GDM1 (cell line): ENCODE results near the gene CKMT2.
"Not testable (repeated sequence)": the region's sequence is repeated elsewhere in the genome, so short reads cannot be mapped to it uniquely, and the experiment has no call there.

Source experiments
- DNase-seq: peaks from one replicate; lab custom pipeline; 2025; lab: John Stamatoyannopoulos, UW

Gene CKMT2

GRCh38 chr5:81251922-81252321 lies 18.8 kb downstream of the CKMT2 start:
- DNase-seq, result no peak

GRCh38 chr5:81252904-81253303 lies 19.8 kb downstream of the CKMT2 start:
- no peak for DNase-seq

DNA sequence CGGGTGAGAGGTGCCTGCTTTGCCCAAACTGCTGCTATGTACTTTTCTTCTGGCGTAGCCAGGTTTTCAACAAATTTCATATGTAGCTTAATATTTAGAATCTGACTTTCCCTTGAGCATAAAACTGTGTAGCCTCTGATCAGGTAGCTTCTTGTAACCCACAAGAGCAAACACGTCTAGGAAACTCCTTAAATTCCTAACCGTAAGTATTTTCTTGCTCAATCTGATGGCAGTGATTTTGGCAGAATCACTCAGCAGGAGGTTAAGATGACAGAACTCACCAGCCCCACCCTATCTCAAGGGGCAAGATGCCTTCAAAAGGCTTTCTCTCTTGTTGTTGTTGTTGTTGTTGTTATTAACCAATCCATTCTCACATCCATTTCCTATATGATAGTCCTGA lies 20.8 kb downstream of the CKMT2 start:
- DNase-seq, result no peak

DNA sequence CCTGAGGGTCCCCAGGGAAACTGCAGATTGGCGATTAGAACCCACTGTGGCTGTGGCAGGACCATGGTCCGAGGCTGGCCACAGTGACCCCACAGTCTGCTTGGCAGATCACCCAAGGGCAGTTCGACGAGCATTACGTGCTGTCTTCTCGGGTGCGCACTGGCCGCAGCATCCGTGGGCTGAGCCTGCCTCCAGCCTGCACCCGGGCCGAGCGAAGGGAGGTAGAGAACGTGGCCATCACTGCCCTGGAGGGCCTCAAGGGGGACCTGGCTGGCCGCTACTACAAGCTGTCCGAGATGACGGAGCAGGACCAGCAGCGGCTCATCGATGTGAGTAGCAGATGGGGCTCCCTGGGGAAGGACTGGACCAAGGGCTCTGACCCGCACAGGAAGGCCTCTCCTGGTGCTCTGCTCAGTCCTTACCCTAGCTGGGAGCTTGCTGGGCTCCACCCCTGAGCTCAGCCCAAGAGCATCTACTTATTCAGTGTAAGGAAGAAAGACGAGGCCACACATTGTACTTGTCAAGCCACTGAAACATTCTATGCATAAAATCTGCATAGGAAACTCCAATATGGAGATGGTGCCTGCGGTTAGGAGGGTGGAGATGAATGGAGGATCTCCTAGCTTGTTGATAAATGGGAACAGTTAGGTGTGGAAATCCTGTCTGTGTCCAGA lies 21.9 kb downstream of the CKMT2 start:
- DNase-seq, result no peak

- DNase-seq, result no peak
Measured at GRCh38 chr5:81256766-81257165, 23.6 kb downstream of the CKMT2 start.

- DNase-seq, result not testable (repeated sequence)
Measured at GRCh38 chr5:81262796-81263195, 29.7 kb downstream of the CKMT2 start.

DNA sequence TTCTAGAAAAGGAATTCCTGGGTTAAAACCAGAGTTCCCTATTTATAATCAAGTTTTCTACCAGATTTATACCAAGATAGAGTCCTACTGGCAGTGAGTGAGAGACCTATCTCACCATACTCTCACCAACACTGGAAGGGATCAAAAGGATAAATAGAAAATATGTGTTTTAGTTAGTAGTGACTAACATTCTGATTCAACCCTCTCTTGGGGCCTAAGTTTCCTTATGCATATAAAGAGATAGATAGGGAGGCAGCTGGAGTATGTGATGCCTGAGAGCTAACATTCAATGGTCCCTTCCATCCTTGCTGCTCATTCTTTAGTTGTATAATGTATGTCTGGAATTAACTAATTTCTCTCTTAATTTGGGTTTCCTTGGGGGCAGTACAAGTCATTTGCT lies 32.0 kb downstream of the CKMT2 start:
- no peak for DNase-seq

- DNase-seq, result no peak
Measured at GRCh38 chr5:81268521-81269196, 35.5 kb downstream of the CKMT2 start.

GRCh38 chr5:81269751-81270393 lies 36.8 kb downstream of the CKMT2 start:
- no peak for DNase-seq

GRCh38 chr5:81270394-81271027 lies 37.4 kb downstream of the CKMT2 start:
- not testable (repeated sequence) for DNase-seq

DNA sequence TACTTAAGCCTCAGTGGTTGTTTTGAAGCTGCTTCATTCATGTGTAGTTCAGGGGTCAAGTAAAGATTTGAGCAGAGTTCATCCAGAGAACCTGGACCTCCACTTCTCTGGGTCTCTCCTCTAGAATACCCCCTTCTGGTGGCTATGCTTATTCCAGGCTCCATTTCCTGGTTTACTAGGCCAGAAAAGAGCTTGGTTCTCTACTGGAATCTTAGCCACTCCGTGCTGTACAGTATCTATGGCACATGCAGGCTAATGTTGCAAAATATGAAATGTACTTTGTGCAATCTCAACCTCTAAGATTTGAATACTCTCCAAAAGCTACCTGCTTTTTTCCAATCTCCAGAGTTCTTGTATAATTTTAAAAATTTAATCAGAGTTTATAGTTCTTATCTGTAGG lies 50.9 kb downstream of the CKMT2 start:
- DNase-seq, result no peak

DNA sequence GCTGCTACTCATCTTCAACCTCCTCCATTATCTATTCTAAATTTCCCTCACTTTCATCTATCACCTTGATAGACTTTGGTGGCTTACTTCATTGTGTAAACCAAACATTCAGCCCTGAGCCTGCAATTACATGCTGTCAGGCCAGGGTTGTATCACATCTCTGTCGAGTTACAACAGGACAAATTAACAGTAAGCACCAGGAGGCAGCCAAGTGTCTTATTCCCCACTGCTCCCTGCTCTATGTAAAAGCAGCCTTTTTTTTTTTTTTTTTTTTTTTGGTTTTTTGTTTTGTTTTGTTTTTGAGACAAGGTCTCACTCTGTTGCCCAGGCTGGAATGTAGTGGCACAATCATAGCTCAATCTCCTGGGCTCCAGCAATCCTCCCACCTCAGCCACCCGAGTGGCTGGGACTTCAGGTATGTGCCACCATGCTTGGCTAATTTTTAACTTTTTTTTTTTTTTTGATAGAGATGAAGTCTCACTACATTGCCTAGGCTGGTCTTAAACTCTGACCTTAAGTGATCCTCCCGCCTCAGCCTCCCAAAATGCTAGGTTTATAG lies 53.0 kb downstream of the CKMT2 start:
- DNase-seq, result no peak

- DNase-seq, result no peak
Measured at GRCh38 chr5:81288021-81288433, 54.9 kb downstream of the CKMT2 start.

DNA sequence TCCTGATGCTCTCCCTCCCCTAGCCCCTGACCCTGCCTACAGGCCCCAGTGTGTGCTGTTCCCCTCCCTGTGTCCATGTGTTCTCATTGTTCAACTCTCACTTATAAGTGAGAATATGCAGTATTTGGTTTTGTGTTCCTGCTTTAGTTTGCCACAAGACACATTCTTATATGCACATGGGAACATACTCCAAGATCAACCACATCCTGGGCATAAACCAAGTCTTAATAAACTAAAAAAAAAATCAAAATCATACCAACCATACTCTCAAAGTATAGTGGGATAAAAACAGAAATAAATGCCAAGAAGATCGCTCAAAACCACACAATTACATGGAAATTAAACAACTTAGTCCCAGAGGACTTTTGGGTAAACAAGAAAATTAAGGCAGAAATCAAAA lies 57.0 kb downstream of the CKMT2 start:
- no peak for DNase-seq

GRCh38 chr5:81292130-81292529 lies 59.0 kb downstream of the CKMT2 start:
- no peak for DNase-seq

- not testable (repeated sequence) for DNase-seq
Measured at GRCh38 chr5:81294021-81294420, 60.9 kb downstream of the CKMT2 start.

GRCh38 chr5:81297531-81297930 lies 64.4 kb downstream of the CKMT2 start:
- no peak for DNase-seq

GRCh38 chr5:81300921-81301270 lies 67.8 kb downstream of the CKMT2 start:
- no peak for DNase-seq

DNA sequence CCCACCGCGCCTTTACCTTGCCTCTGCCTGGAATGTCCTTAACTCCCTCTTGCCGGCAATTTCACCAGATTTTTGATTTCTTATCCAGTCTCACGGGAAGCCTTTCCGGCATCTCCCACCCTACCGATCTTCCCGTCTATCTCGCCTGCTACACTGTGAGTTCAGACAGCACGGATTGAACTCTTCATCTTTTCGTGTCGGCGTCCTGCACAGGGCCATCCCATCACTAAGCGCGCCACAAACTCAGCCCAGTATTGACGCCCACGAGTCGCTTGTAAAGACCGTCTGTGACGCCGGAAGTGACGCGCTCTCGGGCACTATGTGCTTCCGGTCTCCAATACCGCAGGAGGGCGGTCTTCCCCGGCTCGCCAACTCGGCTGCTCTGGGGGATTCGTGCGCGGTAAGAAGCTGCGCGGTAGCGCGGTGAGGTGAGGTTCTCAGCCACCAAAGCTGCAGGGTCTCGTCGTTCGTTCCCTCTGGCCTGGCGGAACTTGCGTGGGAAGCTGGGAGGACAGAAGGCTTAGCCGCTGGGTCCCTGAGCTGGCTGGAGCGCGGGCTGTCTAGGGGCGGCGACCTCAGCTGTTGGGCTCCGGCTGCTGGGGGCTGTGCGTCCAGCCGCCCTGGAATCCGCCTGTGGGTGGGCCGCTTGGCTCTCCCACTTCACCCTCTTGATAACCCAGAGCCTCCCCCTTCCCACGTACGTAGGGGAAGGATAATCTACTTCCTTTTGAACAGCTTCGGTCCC lies 68.3 kb downstream of the CKMT2 start, which contains the start of gene ZCCHC9:
ZCCHC9 (plus strand) TSS at position 317 of the 745 bp plus-strand sequence. CDS start 3,171 bp downstream, outside the sequence.
- peak; percentile 88 for DNase-seq

DNA sequence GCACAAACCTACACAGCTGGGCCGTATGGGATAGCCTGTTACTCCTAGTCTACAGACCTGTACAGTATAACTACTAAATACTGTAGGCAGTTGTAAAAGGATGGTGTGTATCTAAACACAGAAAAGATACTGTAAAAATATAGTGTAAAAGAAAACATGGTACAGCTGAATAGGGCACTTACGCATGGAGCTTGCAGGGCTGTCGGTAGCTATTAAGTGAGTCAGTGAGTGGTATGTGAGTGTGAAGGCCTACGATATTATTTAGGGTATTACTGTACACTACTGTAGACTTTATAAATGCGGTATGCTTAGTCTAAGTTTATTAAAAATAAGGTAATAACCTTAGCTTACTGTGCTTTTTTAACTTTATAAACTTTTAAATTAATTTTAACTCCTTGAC lies 69.5 kb downstream of the CKMT2 start:
- no peak for DNase-seq

GRCh38 chr5:81303563-81303962 lies 70.4 kb downstream of the CKMT2 start:
- no peak for DNase-seq

DNA sequence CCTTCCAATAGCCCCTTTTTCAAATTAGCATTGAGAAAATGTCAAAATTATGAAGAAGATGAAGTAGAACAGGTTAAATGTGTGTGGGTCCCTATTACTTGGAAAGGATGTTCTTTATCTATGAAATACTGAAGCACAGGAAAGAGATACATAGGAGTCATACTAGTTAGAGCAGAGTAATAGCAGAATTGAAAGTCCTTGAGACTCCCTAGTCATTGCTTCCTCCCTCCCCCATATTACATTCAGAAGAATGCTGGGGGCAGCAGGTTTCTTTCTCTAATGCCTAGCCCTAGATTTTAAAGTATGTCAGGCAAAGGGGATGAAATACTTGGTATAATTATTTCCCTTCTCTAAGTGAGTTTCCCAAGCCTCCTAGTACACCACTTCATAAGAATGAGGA lies 72.7 kb downstream of the CKMT2 start:
- no peak for DNase-seq
